Thymus (tissue), 11 donors: Measurements from ENCODE around the gene MTNR1A. TPM values are rescaled to one million over a fixed set of nuclear protein-coding genes. Genes with fewer than 3 reads are reported as not detected.
"Not testable (repeated sequence)": the region's sequence is repeated elsewhere in the genome, so short reads cannot be mapped to it uniquely, and the experiment has no call there.

Source experiments
- DNase-seq, 9 donors: peaks; one replicate each; pipeline ENCODE4 v3.0.0-alpha.2; 2013; ENCODE audit warnings: low spot score in 9 of 9, low read depth in 6 of 9, missing footprints in 1 of 9
- H3K27ac ChIP-seq, 2 donors: one replicate each; pipeline ENCODE4 v1.5.1; 2013; ENCODE audit warnings: control low read depth in 1 of 2, low read depth in 1 of 2, low read length in 1 of 2, mild to moderate bottlenecking in 1 of 2, moderate library complexity in 1 of 2
- H3K27me3 ChIP-seq, 2 donors: one replicate each; pipeline ENCODE4 v1.5.1; 2013; ENCODE audit warnings: low read length in 1 of 2; ENCODE audit not compliant: control insufficient read depth in 2 of 2, insufficient read depth in 1 of 2
- H3K36me3 ChIP-seq, 2 donors: one replicate each; pipeline ENCODE4 v1.5.1; 2013; ENCODE audit warnings: low read length in 1 of 2, mild to moderate bottlenecking in 1 of 2, moderate library complexity in 1 of 2; ENCODE audit not compliant: control insufficient read depth in 2 of 2, insufficient read depth in 2 of 2
- H3K4me1 ChIP-seq, 2 donors: one replicate each; pipeline ENCODE4 v1.5.1; 2013; ENCODE audit warnings: low read length in 2 of 2; ENCODE audit not compliant: control insufficient read depth in 2 of 2, insufficient read depth in 2 of 2
- H3K4me3 ChIP-seq, 2 donors: one replicate each; pipeline ENCODE4 v1.5.1; 2013; ENCODE audit warnings: low read length in 2 of 2, control low read depth in 1 of 2, mild to moderate bottlenecking in 1 of 2
- H3K9me3 ChIP-seq, 2 donors: one replicate each; pipeline ENCODE4 v1.5.1; 2013; ENCODE audit warnings: low read length in 1 of 2, mild to moderate bottlenecking in 1 of 2; ENCODE audit not compliant: control insufficient read depth in 2 of 2, insufficient read depth in 1 of 2
- WGBS: extraction: QIAGEN DNeasy Blood & Tissue Kit; methylation state at CpG from one replicate; pipeline ENCODE4 v1.1.7; 2013; 5-methylcytosine and 5-hydroxymethylcytosine counted together
- polyA plus RNA-seq: library from polyadenylated mRNA; stranded (reverse); fragments of 200-250 nt; gene quantifications from one replicate; pipeline ENCODE4 v1.2.3, GENCODE V29; 2013
- total RNA-seq: library from RNA; stranded (reverse); fragments of 120-200 nt; gene quantifications from one replicate; pipeline ENCODE4 v1.2.4, GENCODE V29; 2013
- donor health status: healthy.

The MTNR1A gene
- total and polyA plus RNA-seq, 2 donors: 0.05 TPM; not detected in 1

DNA sequence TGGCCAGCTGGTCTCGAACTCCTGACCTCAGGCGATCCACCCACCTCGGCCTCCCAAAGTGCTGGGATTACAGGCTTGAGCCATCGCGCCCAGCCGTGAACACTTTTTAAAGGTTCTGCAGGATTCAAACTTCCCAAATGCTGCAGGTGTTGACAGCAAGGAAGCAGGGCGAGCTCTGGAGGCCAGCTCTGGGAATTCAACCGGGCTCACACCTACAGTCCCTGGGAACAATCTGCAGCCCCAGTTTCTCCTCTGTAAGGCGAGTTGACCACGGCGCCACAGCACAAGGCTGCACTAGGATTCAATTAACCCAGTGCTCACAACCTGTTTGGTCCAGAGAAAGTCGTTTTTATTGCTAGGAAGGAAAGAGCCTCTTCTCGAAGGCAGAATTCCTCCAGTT, 1.6 kb downstream of the MTNR1A start:
- 63% methylated on average over 13 of the region's 13 CpGs for WGBS
- DNase-seq: no peak
- peaks cover 3 to 14% of the 10 kb centered on the region in 2 donors for H3K27me3 ChIP-seq

DNA sequence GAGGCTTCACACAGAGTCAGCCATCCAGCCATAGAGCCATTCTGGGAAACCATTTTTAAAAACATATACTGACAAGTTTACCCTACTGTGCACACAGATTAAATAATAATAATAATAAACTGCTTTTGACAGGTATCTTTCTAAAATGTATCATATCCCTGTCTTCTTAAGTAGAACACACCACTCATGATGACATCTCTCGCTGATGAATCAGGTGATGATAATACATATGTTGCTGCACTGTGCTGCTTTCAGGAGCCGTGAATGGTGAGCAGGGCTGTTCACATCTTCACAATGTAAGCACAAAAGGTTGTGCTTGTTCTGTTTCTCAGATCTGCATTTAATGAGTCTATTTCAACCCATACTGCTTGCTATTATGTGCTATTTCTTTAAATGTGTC, 3.5 kb downstream of the MTNR1A start:
- peaks cover 3 to 14% of the 10 kb centered on the region in 2 donors for H3K27me3 ChIP-seq
- H3K9me3 ChIP-seq: no peaks in the 10 kb centered on the region
- H3K4me3 ChIP-seq: no peak overlapping the region
- no peaks in the 10 kb centered on the region for H3K36me3 ChIP-seq
- WGBS: 93% methylated on average over 2 of the region's 2 CpGs
- no peak for DNase-seq
- no peak overlapping the region for H3K27ac ChIP-seq
- no peaks in the 10 kb centered on the region for H3K4me1 ChIP-seq

More for the DNA sequence above, 1.6 kb downstream of the MTNR1A start:
- Histone ChIP-seq H3K4me3 (no peak overlapping the region), H3K9me3 (no peaks in the 10 kb centered on the region), H3K27ac (no peak overlapping the region), H3K36me3 (no peaks in the 10 kb centered on the region), H3K4me1 (no peaks in the 10 kb centered on the region)

DNA sequence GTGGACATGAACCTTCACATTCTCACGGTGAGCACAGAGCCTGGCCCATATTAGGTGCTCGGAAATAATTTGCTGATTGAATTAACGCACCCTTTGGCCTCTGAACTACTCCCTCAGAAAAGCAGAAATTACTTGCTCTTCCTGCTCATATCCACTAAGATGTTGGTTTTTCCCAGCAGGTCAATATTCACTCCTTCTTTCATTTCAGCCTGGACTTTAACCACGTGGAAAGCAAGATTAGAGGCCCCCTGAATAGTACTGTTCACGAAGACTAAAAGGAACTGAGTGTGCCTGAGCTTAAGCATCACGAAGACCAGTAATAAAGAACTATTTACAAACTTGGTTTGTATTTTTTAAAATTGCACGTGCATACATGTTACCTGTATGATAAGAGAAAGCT, 9.9 kb downstream of the MTNR1A start:
- Histone ChIP-seq H3K27me3 (no peaks in the 10 kb centered on the region), H3K4me1 (no peaks in the 10 kb centered on the region), H3K27ac (no peak overlapping the region), H3K36me3 (no peaks in the 10 kb centered on the region), H3K9me3 (peaks cover 0 to 18% of the 10 kb centered on the region in 2 donors), H3K4me3 (no peak overlapping the region)
- 88% methylated on average over 7 of the region's 7 CpGs for WGBS
- no peak for DNase-seq

DNA sequence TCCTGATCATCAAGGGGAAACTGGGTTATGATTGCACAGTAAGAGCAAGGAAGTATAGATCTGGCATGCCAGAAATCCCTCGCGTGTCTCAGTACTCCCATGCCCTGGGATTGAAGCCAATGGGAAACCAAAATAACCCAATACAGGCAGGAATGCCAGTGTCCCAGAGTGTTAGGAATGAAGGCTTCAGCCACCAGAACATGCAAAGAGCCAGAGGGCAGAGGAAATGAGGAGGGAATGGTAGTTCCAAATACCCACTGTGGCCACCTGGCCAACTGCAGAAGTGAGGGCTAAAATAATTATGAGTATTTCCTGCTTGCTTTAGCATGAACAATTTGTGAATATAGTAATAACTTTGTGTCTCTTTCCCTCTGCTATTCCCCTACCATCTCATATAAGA, 12.2 kb downstream of the MTNR1A start:
- H3K4me1 ChIP-seq: no peaks in the 10 kb centered on the region
- H3K36me3 ChIP-seq: no peaks in the 10 kb centered on the region
- WGBS: 97% methylated on average over 2 of the region's 2 CpGs

DNA sequence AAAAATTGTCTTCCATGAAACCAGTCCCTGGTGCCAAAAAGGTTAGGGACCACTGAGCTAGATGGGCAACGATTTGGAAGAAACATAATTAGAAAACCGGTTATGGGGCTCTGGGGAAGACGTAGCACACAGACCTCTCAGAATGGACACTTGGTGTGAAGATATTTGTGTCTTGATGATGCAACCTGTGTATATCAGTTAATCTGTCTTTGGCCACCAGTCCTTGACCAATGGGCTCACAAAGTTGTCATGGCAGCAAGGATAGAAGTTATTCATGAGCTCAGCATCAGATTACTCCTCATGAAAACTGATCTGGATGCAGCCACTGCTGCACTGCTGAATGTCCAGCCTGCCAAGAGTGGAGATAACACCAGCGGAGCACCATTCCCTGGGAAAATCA, 13.6 kb downstream of the MTNR1A start:
- Histone ChIP-seq H3K36me3 (no peaks in the 10 kb centered on the region), H3K9me3 (peaks cover 2 to 30% of the 10 kb centered on the region in 2 donors), H3K4me1 (no peaks in the 10 kb centered on the region), H3K4me3 (no peak overlapping the region), H3K27me3 (no peaks in the 10 kb centered on the region), H3K27ac (no peak overlapping the region)
- no peak for DNase-seq
- WGBS: 95% methylated on average over 4 of the region's 4 CpGs

More for the DNA sequence above, 12.2 kb downstream of the MTNR1A start:
- Histone ChIP-seq H3K27ac (no peak overlapping the region), H3K27me3 (no peaks in the 10 kb centered on the region), H3K4me3 (no peak overlapping the region), H3K9me3 (peaks cover under 1 to 26% of the 10 kb centered on the region in 2 donors)
- no peak for DNase-seq

DNA sequence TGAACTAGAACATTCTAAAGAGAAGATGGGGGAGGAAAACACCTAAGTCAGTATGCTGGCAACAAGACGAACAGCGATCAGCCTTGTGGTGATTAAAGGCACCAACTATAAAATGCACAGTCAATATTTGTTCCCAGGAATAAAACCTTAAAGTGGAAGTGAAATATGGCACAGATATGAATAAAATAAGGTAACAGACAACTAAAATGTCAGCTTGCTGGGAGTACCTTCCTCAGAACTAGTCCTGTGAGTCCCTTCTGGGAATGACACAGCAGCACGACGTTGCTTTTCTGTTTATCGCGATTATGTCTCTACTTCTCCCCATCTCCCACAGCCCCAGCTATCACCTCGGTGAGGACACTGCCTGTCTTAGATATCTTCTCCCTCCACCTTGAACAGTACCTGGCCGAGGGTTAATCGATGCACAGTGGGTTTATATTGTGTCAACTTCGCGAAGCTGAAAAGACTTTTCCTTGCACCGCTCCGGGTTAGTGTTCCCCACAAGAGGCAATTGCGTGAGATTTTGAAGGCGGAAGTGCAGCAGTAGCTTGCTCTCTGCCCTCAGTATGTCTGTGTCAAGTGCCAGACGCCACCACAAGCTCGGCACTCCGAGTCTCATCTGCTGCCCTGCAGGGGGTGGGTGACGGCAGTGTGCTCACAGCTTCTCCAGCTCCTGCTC, 17.4 kb downstream of the MTNR1A start:
- no peak for DNase-seq
- Histone ChIP-seq H3K27ac (no peak overlapping the region), H3K27me3 (no peaks in the 10 kb centered on the region), H3K4me1 (no peaks in the 10 kb centered on the region), H3K36me3 (no peaks in the 10 kb centered on the region), H3K9me3 (peaks cover 2 to 34% of the 10 kb centered on the region in 2 donors), H3K4me3 (no peak overlapping the region)
- 89% methylated on average over 19 of the region's 19 CpGs for WGBS

DNA sequence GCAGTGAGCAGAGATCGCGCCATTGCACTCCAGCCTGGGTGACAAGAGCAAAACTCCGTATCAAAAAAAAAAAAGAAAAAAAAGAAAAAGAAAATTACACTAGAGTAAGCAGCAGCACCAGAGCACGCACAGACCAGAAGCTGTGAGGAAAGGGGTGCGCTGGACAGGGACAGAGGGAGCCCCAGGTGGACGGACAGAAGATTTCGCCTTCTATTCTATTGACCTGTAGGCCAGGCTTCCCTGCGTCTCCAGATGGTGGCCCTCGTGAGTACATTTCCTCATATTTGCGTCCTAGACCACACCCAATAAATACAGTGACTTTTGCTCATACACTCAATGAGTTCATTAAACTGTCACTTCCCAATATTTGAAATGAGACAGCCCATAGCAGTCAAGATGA, 19.1 kb downstream of the MTNR1A start:
- WGBS: 85% methylated on average over 10 of the region's 10 CpGs
- H3K27me3 ChIP-seq: no peaks in the 10 kb centered on the region
- H3K9me3 ChIP-seq: peaks cover 2 to 29% of the 10 kb centered on the region in 2 donors
- H3K4me1 ChIP-seq: no peaks in the 10 kb centered on the region
- no peak overlapping the region for H3K27ac ChIP-seq
- H3K36me3 ChIP-seq: no peaks in the 10 kb centered on the region
- DNase-seq: no peak
- H3K4me3 ChIP-seq: no peak overlapping the region

DNA sequence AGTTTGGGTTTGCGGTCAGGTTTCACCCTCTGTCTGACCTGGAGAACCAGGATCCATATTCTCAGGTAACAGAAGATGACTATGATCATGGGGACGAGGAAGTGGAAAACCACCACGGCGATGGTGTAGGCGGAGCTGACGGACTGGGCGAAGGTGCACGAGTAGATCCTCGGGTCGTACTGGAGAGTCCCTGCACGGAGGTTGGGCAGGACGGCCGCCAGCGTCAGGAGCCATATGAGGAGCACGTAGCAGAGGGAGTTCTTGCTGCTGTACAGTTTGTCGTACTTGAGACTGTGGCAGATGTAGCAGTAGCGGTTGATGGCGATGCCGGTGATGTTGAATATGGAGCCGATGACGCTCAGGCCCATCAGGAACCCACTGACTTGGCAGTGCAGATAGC, 21.3 kb downstream of the MTNR1A start:
- no peaks in the 10 kb centered on the region for H3K4me1 ChIP-seq
- H3K9me3 ChIP-seq: peaks cover 2 to 24% of the 10 kb centered on the region in 2 donors
- no peaks in the 10 kb centered on the region for H3K36me3 ChIP-seq
- WGBS: 97% methylated on average over 21 of the region's 21 CpGs
- H3K4me3 ChIP-seq: no peak overlapping the region
- DNase-seq: no peak
- H3K27me3 ChIP-seq: no peaks in the 10 kb centered on the region
- H3K27ac ChIP-seq: no peak overlapping the region

DNA sequence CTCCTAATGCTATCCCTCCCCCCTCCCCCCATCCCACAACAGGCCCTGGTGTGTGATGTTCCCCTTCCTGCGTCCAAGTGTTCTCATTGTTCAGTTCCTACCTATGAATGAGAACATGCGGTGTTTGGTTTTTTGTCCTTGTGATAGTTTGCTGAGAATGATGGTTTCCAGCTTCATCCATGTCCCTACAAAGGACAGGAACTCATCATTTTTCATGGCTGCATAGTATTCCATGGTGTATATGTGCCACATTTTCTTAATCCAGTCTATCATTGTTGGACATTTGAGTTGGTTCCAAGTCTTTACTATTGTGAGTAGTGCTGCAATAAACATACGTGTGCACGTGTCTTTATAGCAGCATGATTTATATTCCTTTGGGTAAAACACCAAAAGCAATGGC, 31.4 kb downstream of the MTNR1A start:
- WGBS: 94% methylated on average over 4 of the region's 4 CpGs
- H3K27me3 ChIP-seq, H3K27ac ChIP-seq, H3K4me1 ChIP-seq, DNase-seq, H3K4me3 ChIP-seq, H3K36me3 ChIP-seq: not testable (repeated sequence)
- peaks cover 0 to 12% of the 10 kb centered on the region in 2 donors for H3K9me3 ChIP-seq
